Esophagus muscularis mucosa (tissue), 4 donors: ENCODE results near the gene BBX. TPM values are rescaled to one million over a fixed set of nuclear protein-coding genes. Genes with fewer than 3 reads are reported as not detected.
A peak's percentile ranks its signal among the peaks of the same experiment; 100 is the strongest.

Experiments used
- DNase-seq: peaks from one replicate; pipeline ENCODE4 v3.0.0-alpha.2; 2017; ENCODE audit errors: extremely low spot score
- H3K27ac ChIP-seq, 4 donors: fragments of 200-600 bp; sonication (generic); replicated peaks in 1 of 4; 1 replicate in 3 of 4; 2 replicates in 1 of 4; pipeline ENCODE4 v1.5.1; 2016 to 2019; ENCODE audit warnings: mild to moderate bottlenecking in 1 of 4
- H3K27me3 ChIP-seq, 4 donors: fragments of 200-600 bp; sonication (generic); one replicate each; pipeline versions ENCODE4 v1.5.1 to v1.6.0; 2016 to 2019
- H3K36me3 ChIP-seq, 4 donors: fragments of 200-600 bp; sonication (generic); one replicate each; pipeline ENCODE4 v1.5.1; 2016 to 2019
- H3K4me1 ChIP-seq, 4 donors: fragments of 200-600 bp; sonication (generic); one replicate each; pipeline ENCODE4 v1.5.1; 2016 to 2019
- H3K4me3 ChIP-seq, 4 donors: fragments of 200-600 bp; sonication (generic); 1 replicate in 2 of 4; 2 replicates in 2 of 4; pipeline ENCODE4 v1.5.1; 2016 to 2019; ENCODE audit warnings: mild to moderate bottlenecking in 4 of 4, moderate library complexity in 1 of 4
- H3K9me3 ChIP-seq, 4 donors: fragments of 200-600 bp; sonication (generic); 1 replicate in 3 of 4; 2 replicates in 1 of 4; pipeline ENCODE4 v1.5.1; 2016 to 2019
- CTCF ChIP-seq, 3 experiments: fragments of 200-600 bp in 2 of 3; fragments of 450-650 bp in 1 of 3; sonication (generic) in 2 of 3; IDR thresholded peaks; one replicate each; pipeline ENCODE4 v1.5.1; 2017 to 2019; ENCODE audit warnings: antibody characterized with exemption in 3 of 3, mild to moderate bottlenecking in 2 of 3, moderate library complexity in 1 of 3
- EP300 ChIP-seq: sonication (generic); formaldehyde crosslinking; IDR thresholded peaks from one replicate; pipeline ENCODE4 v1.6.1; 2017; ENCODE audit warnings: antibody characterized with exemption
- POLR2A ChIP-seq: fragments of 450-650 bp; IDR thresholded peaks from one replicate; pipeline ENCODE4 v1.6.1; 2017; ENCODE audit warnings: antibody characterized with exemption, moderate library complexity, mild to moderate bottlenecking, low read depth
- POLR2AphosphoS5 ChIP-seq, 2 donors: sonication (generic); formaldehyde crosslinking; IDR thresholded peaks; one replicate each; pipeline ENCODE4 v1.6.1; 2017; ENCODE audit warnings: antibody characterized with exemption in 2 of 2
- WGBS: methylation state at CpG from one replicate; pipeline ENCODE4 v1.1.5; 2018; 5-methylcytosine and 5-hydroxymethylcytosine counted together
- intact Hi-C: fragments of 100-400 bp; cut with DNase I; formaldehyde crosslinking; loops from one replicate; pipeline ENCODE4 v1.15.1; 2023
- total RNA-seq, 4 donors: library from RNA; depleted of rRNA; stranded (reverse); fragments of >200 nt; gene quantifications; one replicate each; pipeline versions ENCODE4 v1.1.0 to v1.2.1, GENCODE V29; 2016

The BBX gene
- total RNA-seq, 4 donors from 2014 or later = 49.2 to 78.9 (median 77.9) TPM

DNA sequence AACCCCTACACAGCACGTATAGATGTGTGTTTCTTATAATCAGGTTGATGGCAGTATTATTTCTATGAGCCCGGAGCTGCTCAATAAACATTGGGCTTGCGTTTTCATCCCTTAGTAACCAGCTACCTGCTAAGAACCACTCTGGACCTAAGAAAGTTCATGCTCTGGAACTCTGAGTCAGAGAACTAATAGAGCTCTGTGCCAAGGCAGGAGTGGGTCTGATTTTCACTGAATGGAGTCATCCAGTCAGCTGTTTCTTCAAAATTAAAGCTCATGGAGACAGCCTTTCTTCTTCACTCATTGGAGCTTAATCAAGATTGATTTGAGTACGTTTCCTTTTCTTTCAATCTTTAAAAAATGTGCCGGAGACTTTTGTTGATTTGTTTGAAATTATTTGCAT is 145.7 kb downstream of the BBX start:
- H3K4me3 ChIP-seq = no peak overlapping the region
- no peak for DNase-seq
- H3K36me3 ChIP-seq = no peaks in the 10 kb centered on the region
- H3K27ac ChIP-seq = no peak overlapping the region
- 76% methylated on average over 5 of the region's 5 CpGs for WGBS
- intact Hi-C loops = no loop called here
- H3K9me3 ChIP-seq = no peaks in the 10 kb centered on the region
- TF ChIP-seq POLR2AphosphoS5 (IDR thresholded peaks at IDR 0.05) (no peak), EP300 (no peak), POLR2A (no peak), CTCF (IDR thresholded peaks at IDR 0.05) (no peak)
- peaks cover 6 to 28% (median 17%) of the 10 kb centered on the region in 4 donors for H3K4me1 ChIP-seq
- no peaks in the 10 kb centered on the region for H3K27me3 ChIP-seq

GRCh38 chr3:107668963-107669362 is 146.2 kb downstream of the BBX start:
- no peaks in the 10 kb centered on the region for H3K36me3 ChIP-seq
- no peaks in the 10 kb centered on the region for H3K27me3 ChIP-seq
- TF ChIP-seq POLR2AphosphoS5 (IDR thresholded peaks at IDR 0.05) = no peak
- TF ChIP-seq CTCF (IDR thresholded peaks at IDR 0.05) = no peak
- TF ChIP-seq POLR2A = no peak
- DNase-seq = no peak
- WGBS = 87% methylated on average over 3 of the region's 3 CpGs
- peaks cover 6 to 30% (median 19%) of the 10 kb centered on the region in 4 donors for H3K4me1 ChIP-seq
- no peak overlapping the region for H3K4me3 ChIP-seq
- no peaks in the 10 kb centered on the region for H3K9me3 ChIP-seq
- no peak overlapping the region for H3K27ac ChIP-seq
- intact Hi-C loops = no loop called here

DNA sequence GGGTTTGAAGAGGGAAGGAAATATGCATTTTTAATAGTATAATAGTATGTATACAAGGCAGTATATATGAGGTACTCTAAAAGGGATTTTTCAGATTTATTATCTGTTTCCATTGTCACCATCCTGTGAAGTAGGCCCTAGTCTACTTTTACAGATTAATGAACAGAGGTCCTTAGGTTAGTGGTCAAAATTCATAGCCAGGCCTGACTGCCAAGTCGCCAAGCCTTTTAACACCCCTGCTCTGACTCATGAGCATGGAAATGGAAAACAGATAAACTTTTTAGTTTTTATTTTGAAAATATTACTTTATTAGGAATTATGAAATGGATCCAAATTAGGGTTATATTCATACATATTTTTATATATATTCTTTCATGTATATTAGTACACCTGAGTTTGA is 146.9 kb downstream of the BBX start:
- no peak overlapping the region for H3K27ac ChIP-seq
- peaks cover 6 to 37% (median 25%) of the 10 kb centered on the region in 4 donors for H3K4me1 ChIP-seq
- 96% methylated on average over 1 of the region's 1 CpG for WGBS
- no peak for TF ChIP-seq EP300
- TF ChIP-seq POLR2AphosphoS5 (IDR thresholded peaks at IDR 0.05) = no peak
- no peak for TF ChIP-seq POLR2A
- no peak overlapping the region for H3K4me3 ChIP-seq
- intact Hi-C loops = no loop called here
- H3K36me3 ChIP-seq = no peaks in the 10 kb centered on the region
- no peak for DNase-seq
- no peaks in the 10 kb centered on the region for H3K27me3 ChIP-seq
- H3K9me3 ChIP-seq = no peaks in the 10 kb centered on the region

DNA sequence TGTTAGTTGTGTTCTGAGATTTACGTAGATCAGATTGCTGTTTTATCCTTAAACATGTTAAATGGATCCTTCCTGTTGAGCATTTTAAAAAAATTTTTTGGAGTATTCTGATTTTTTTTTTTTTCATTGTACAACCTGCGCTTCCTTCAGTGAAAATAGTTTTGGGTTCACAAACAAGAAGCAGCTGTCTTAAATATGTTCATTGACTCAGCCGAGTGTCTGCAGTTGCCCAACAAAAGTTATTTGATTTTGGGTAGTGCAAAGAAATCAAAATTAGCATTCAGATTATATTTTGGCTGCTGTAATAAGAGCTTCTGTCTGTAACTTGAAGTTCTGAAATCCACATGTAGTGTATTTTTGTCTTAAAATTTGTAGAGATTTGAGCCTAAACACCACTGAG is 148.2 kb downstream of the BBX start:
- 86% methylated on average over 3 of the region's 3 CpGs for WGBS

GRCh38 chr3:107674371-107674770 is 151.6 kb downstream of the BBX start:
- intact Hi-C loops = no loop called here
- no peaks in the 10 kb centered on the region for H3K9me3 ChIP-seq
- H3K27ac ChIP-seq = peak overlapping the region; percentile 4 to 51 (median 30)
- H3K4me1 ChIP-seq = peaks cover 7 to 60% (median 48%) of the 10 kb centered on the region in 4 donors
- no peak for DNase-seq
- WGBS = 50% methylated on average over 7 of the region's 7 CpGs
- no peaks in the 10 kb centered on the region for H3K36me3 ChIP-seq
- TF ChIP-seq EP300 = no peak
- TF ChIP-seq POLR2AphosphoS5 (IDR thresholded peaks at IDR 0.05) = no peak
- no peak for TF ChIP-seq CTCF (IDR thresholded peaks at IDR 0.05)
- TF ChIP-seq POLR2A = no peak
- no peak overlapping the region for H3K4me3 ChIP-seq
- no peaks in the 10 kb centered on the region for H3K27me3 ChIP-seq

More for the DNA sequence above, 148.2 kb downstream of the BBX start:
- intact Hi-C loops = no loop called here
- TF ChIP-seq CTCF (IDR thresholded peaks at IDR 0.05) (no peak), POLR2AphosphoS5 (IDR thresholded peaks at IDR 0.05) (no peak), POLR2A (no peak), EP300 (no peak)
- DNase-seq = no peak
- Histone ChIP-seq H3K4me3 (no peak overlapping the region), H3K27me3 (no peaks in the 10 kb centered on the region), H3K9me3 (no peaks in the 10 kb centered on the region), H3K27ac (no peak overlapping the region), H3K4me1 (peaks cover 6 to 47% (median 34%) of the 10 kb centered on the region in 4 donors), H3K36me3 (no peaks in the 10 kb centered on the region)
